GM23338 (cell line): ENCODE results near the gene EIF2B5.
"Not testable (repeated sequence)": the region's sequence is repeated elsewhere in the genome, so short reads cannot be mapped to it uniquely, and the experiment has no call there.

Experiments used
- CREB1 ChIP-seq: fragments of 250-450 bp; sonication (Bioruptor Pico); IDR thresholded peaks from 2 replicates; pipeline ENCODE4 v1.5.0; 2020; ENCODE audit warnings: low read depth, mild to moderate bottlenecking, moderate library complexity
- EZH2 ChIP-seq: fragments of 200-600 bp; sonication (generic); IDR thresholded peaks from one replicate; pipeline ENCODE4 v1.8.0; 2017; ENCODE audit warnings: antibody characterized with exemption, mild to moderate bottlenecking, low read depth; ENCODE audit not compliant: unreplicated experiment
- EZH2phosphoT487 ChIP-seq: fragments of 200-600 bp; sonication (generic); IDR thresholded peaks from one replicate; pipeline ENCODE4 v1.8.1; 2018; ENCODE audit warnings: antibody characterized with exemption; ENCODE audit not compliant: unreplicated experiment
- POLR2AphosphoS5 ChIP-seq: IDR thresholded peaks from 2 replicates; pipeline ENCODE4 v1.6.1; 2016; ENCODE audit warnings: antibody characterized with exemption, low read depth
- ZNF114 ChIP-seq: fragments of 250-450 bp; sonication (Bioruptor Pico); IDR thresholded peaks from 2 replicates; pipeline ENCODE4 v1.5.0; 2020; ENCODE audit warnings: mild to moderate bottlenecking, moderate library complexity
- TF ChIP-seq, protein P1 (sequence below), 2 experiments: fragments of 200-600 bp in 1 of 2; sonication (generic) in 1 of 2; conservative IDR thresholded peaks; 2 replicates each; pipeline versions ENCODE4 v1.5.1 to v1.6.1; 2016 to 2017; ENCODE audit warnings: antibody characterized with exemption in 2 of 2, low read depth in 2 of 2, mild to moderate bottlenecking in 2 of 2, moderate library complexity in 1 of 2
- TF ChIP-seq, protein P2 (sequence below): IDR thresholded peaks from one replicate; pipeline ENCODE4 v1.6.1; 2018; ENCODE audit warnings: antibody characterized with exemption; ENCODE audit not compliant: unreplicated experiment
- TF ChIP-seq, protein P3 (sequence below): fragments of 250-450 bp; sonication (Bioruptor Pico); IDR thresholded peaks from 2 replicates; pipeline ENCODE4 v1.5.0; 2020; ENCODE audit warnings: mild to moderate bottlenecking, moderate library complexity

DNA sequence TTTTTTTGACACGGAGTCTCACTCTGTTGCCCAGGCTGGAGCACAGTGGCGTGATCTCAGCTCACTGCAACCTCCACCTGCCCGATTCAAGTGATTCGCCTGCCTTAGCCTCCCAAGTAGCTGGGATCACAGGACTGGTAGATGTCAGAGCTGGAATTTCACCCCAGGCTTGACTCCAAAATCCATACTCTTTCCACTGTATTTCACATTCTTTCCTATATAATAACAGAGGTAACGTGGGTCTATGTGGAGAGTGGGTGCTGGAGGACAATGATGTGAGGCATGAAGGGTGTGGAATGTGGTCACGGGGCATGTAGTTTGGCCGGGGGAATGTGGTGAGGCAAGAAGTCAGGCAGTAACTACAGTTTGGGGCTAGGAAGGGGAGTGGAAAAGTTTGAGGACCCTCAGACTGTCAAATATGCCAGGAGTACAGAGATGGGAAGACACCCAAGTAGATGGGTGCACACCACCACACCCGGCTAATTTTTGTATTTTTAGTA is 27.5 kb downstream of the EIF2B5 start:
- not testable (repeated sequence) for TF ChIP-seq POLR2AphosphoS5; EZH2phosphoT487; CREB1 (CRISPR knock-in tag); EZH2; ZNF114
- TF ChIP-seq, protein P1, sequence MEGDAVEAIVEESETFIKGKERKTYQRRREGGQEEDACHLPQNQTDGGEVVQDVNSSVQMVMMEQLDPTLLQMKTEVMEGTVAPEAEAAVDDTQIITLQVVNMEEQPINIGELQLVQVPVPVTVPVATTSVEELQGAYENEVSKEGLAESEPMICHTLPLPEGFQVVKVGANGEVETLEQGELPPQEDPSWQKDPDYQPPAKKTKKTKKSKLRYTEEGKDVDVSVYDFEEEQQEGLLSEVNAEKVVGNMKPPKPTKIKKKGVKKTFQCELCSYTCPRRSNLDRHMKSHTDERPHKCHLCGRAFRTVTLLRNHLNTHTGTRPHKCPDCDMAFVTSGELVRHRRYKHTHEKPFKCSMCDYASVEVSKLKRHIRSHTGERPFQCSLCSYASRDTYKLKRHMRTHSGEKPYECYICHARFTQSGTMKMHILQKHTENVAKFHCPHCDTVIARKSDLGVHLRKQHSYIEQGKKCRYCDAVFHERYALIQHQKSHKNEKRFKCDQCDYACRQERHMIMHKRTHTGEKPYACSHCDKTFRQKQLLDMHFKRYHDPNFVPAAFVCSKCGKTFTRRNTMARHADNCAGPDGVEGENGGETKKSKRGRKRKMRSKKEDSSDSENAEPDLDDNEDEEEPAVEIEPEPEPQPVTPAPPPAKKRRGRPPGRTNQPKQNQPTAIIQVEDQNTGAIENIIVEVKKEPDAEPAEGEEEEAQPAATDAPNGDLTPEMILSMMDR (conservative IDR thresholded peaks at IDR 0.05; ENCODE audit: low read depth in 2 of 2): not testable (repeated sequence)
- TF ChIP-seq, protein P2, sequence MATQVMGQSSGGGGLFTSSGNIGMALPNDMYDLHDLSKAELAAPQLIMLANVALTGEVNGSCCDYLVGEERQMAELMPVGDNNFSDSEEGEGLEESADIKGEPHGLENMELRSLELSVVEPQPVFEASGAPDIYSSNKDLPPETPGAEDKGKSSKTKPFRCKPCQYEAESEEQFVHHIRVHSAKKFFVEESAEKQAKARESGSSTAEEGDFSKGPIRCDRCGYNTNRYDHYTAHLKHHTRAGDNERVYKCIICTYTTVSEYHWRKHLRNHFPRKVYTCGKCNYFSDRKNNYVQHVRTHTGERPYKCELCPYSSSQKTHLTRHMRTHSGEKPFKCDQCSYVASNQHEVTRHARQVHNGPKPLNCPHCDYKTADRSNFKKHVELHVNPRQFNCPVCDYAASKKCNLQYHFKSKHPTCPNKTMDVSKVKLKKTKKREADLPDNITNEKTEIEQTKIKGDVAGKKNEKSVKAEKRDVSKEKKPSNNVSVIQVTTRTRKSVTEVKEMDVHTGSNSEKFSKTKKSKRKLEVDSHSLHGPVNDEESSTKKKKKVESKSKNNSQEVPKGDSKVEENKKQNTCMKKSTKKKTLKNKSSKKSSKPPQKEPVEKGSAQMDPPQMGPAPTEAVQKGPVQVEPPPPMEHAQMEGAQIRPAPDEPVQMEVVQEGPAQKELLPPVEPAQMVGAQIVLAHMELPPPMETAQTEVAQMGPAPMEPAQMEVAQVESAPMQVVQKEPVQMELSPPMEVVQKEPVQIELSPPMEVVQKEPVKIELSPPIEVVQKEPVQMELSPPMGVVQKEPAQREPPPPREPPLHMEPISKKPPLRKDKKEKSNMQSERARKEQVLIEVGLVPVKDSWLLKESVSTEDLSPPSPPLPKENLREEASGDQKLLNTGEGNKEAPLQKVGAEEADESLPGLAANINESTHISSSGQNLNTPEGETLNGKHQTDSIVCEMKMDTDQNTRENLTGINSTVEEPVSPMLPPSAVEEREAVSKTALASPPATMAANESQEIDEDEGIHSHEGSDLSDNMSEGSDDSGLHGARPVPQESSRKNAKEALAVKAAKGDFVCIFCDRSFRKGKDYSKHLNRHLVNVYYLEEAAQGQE: not testable (repeated sequence)
- TF ChIP-seq, protein P3, sequence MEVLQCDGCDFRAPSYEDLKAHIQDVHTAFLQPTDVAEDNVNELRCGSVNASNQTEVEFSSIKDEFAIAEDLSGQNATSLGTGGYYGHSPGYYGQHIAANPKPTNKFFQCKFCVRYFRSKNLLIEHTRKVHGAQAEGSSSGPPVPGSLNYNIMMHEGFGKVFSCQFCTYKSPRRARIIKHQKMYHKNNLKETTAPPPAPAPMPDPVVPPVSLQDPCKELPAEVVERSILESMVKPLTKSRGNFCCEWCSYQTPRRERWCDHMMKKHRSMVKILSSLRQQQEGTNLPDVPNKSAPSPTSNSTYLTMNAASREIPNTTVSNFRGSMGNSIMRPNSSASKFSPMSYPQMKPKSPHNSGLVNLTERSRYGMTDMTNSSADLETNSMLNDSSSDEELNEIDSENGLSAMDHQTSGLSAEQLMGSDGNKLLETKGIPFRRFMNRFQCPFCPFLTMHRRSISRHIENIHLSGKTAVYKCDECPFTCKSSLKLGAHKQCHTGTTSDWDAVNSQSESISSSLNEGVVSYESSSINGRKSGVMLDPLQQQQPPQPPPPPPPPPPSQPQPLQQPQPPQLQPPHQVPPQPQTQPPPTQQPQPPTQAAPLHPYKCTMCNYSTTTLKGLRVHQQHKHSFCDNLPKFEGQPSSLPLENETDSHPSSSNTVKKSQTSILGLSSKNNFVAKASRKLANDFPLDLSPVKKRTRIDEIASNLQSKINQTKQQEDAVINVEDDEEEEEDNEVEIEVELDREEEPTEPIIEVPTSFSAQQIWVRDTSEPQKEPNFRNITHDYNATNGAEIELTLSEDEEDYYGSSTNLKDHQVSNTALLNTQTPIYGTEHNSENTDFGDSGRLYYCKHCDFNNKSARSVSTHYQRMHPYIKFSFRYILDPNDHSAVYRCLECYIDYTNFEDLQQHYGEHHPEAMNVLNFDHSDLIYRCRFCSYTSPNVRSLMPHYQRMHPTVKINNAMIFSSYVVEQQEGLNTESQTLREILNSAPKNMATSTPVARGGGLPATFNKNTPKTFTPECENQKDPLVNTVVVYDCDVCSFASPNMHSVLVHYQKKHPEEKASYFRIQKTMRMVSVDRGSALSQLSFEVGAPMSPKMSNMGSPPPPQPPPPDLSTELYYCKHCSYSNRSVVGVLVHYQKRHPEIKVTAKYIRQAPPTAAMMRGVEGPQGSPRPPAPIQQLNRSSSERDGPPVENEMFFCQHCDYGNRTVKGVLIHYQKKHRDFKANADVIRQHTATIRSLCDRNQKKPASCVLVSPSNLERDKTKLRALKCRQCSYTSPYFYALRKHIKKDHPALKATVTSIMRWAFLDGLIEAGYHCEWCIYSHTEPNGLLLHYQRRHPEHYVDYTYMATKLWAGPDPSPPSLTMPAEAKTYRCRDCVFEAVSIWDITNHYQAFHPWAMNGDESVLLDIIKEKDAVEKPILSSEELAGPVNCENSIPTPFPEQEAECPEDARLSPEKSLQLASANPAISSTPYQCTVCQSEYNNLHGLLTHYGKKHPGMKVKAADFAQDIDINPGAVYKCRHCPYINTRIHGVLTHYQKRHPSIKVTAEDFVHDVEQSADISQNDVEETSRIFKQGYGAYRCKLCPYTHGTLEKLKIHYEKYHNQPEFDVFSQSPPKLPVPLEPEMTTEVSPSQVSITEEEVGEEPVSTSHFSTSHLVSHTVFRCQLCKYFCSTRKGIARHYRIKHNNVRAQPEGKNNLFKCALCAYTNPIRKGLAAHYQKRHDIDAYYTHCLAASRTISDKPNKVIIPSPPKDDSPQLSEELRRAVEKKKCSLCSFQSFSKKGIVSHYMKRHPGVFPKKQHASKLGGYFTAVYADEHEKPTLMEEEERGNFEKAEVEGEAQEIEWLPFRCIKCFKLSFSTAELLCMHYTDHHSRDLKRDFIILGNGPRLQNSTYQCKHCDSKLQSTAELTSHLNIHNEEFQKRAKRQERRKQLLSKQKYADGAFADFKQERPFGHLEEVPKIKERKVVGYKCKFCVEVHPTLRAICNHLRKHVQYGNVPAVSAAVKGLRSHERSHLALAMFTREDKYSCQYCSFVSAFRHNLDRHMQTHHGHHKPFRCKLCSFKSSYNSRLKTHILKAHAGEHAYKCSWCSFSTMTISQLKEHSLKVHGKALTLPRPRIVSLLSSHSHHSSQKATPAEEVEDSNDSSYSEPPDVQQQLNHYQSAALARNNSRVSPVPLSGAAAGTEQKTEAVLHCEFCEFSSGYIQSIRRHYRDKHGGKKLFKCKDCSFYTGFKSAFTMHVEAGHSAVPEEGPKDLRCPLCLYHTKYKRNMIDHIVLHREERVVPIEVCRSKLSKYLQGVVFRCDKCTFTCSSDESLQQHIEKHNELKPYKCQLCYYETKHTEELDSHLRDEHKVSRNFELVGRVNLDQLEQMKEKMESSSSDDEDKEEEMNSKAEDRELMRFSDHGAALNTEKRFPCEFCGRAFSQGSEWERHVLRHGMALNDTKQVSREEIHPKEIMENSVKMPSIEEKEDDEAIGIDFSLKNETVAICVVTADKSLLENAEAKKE (CRISPR knock-in tag): not testable (repeated sequence)
